NT2/D1 (cell line): Measurements from ENCODE around the gene PASK.

Experiments used
- SUZ12 ChIP-seq: IDR thresholded peaks from 2 replicates; pipeline ENCODE4 v1.6.1; 2011; ENCODE audit not compliant: insufficient read length, insufficient read depth; ENCODE audit errors: extremely low read depth
- YY1 ChIP-seq: IDR thresholded peaks from 2 replicates; pipeline ENCODE4 v1.6.1; 2011; ENCODE audit not compliant: insufficient read length, insufficient read depth
- ZNF274 ChIP-seq: IDR thresholded peaks from 2 replicates; pipeline ENCODE4 v1.6.1; 2011; ENCODE audit warnings: mild to moderate bottlenecking, low read depth, low read length

- TF ChIP-seq YY1 (no peak), ZNF274 (no peak), SUZ12 (no peak)
Measured at GRCh38 chr2:241180495-241180894, 31.2 kb upstream of the PASK start.
